ENCODE data around the gene USO1.
A peak's percentile ranks its signal among the peaks of the same experiment; 100 is the strongest.
"Not testable (repeated sequence)": the region's sequence is repeated elsewhere in the genome, so short reads cannot be mapped to it uniquely, and the experiment has no call there.

USO1 gene

GRCh38 chr4:75777589-75777988, 53.2 kb downstream of the USO1 start:
- DNase-seq (ENCODE audit: low read depth), result no peak

- DNase-seq (ENCODE audit: low read depth), result no peak
Measured at GRCh38 chr4:75779105-75779757, 54.9 kb downstream of the USO1 start.

- no peak for DNase-seq (ENCODE audit: low read depth)
Measured at GRCh38 chr4:75781305-75781704, 56.9 kb downstream of the USO1 start.

DNA sequence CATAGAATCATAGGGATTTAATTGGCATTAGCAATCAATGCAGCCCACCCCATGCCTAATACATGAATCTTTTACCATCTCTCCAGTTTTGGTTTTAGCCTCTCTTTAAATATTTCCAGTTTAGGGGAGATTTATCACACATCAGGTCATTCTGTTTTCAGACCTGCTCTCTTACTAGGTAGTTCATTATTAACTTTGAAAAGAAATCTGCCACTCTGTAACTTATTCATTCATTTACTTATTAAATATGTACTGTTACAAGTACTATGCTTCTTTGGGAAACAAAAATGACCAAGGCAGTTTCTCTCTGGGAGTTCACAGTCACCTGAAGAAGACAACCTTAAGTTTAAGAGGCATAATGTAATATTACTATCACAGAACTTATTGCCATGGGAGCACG, 62.1 kb downstream of the USO1 start:
- no peak for DNase-seq (ENCODE audit: low read depth)

GRCh38 chr4:75786938-75787337, 62.6 kb downstream of the USO1 start:
- DNase-seq (ENCODE audit: low read depth), result no peak

GRCh38 chr4:75790024-75790423, 65.6 kb downstream of the USO1 start:
- no peak for DNase-seq (ENCODE audit: low read depth)

DNA sequence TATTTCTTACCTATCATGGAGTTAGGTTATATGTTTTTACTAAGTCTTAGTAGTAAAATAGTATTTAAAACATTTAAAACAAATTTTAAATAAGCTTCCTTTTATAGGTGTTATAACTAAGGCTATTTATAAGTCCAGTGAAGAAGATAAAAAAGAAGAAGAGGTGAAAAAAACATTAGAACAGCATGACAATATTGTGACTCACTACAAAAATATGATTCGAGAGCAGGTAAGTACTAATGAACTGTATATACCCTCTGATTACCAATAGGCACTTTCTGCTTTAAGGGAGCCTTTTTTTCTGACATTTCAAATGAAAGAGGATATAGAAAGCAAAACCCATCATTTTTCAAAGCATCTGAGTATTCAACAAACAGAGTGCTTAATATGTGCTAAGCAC, 76.6 kb downstream of the USO1 start:
- DNase-seq (ENCODE audit: low read depth), result no peak

GRCh38 chr4:75806035-75806434, 81.7 kb downstream of the USO1 start:
- not testable (repeated sequence) for DNase-seq (ENCODE audit: low read depth)

DNA sequence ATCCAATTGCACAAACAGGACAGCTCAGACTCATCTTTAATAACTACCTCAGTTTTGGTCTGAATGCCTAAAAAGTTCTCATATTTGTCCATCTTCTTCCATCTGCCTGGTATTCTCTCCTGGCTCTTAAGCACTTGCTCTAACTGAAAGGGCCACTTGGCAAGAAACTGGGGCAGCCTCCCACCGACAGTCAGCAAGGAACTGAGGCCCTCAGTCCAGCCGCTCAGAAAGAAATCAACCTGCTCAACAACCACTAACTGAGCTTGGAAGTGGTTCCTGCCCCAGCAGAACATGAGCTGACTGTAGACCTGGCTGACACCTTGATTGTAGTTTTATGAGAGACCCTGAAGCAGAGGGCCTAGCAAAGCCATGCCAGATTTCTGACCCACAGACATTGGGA, 93.5 kb downstream of the USO1 start:
- DNase-seq (ENCODE audit: low read depth), result no peak

GRCh38 chr4:75819121-75819520, 94.7 kb downstream of the USO1 start:
- DNase-seq (ENCODE audit: low read depth), result no peak

DNA sequence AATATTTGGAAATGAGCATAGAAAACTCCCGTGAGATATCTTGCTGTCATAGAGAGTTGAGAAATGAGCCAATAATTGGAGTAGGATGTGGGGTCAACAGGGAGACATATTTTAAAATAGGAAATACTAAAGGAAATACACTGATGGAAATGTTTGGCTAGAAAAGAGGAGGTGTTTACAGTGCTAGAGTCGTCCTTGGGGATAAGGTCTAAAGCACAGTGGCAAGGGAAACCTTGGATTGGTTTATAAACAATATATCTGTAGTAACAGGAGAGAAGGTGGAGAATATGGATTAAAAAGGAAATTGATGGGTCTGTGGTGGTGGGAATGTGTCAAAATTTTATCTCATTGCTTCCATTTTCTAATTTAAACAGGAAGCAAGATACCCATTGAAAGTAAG, 95.8 kb downstream of the USO1 start:
- no peak for DNase-seq (ENCODE audit: low read depth)

GRCh38 chr4:75820676-75821075, 96.3 kb downstream of the USO1 start:
- no peak for DNase-seq (ENCODE audit: low read depth)

DNA sequence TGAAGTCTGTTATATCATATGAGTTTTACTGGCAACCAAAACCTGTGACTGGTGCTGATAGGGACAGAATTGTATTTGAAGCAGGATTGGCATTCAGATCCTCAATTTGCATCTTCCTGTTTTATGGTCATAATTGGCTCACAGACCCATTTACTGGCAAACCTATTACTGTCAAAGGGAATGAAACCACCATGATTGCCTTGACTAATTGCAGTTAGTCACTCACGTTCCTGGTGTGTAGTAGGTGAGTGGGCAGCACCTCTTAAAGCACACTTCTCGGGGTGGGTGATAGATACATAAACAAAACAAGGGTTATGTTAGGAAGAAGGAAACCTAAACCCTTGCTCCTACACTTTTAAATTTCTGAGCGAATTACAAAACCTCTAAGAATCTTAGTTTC, 96.8 kb downstream of the USO1 start:
- no peak for DNase-seq (ENCODE audit: low read depth)

DNA sequence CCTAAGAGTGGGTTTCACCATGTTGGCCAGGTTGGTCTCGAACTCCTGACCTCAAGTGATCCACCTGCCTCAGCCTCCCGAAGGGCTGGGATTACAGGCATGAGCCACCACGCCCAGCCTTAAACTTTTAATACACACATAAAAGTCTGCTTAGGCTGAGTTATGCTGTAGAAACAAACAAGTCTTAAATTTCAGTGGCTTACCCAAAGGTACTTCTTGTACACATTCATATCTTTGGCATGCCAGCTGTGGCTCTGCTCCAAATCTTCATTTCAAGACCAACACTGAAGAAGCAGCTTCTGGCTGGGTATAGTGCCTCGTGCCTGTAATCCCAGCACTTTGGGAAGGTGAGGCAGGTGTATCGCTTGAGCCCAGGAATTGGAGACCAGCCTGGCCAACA, 97.6 kb downstream of the USO1 start:
- no peak for DNase-seq (ENCODE audit: low read depth)

GRCh38 chr4:75822416-75822815, 98.0 kb downstream of the USO1 start:
- DNase-seq (ENCODE audit: low read depth), result no peak

GRCh38 chr4:75823812-75824211, 99.4 kb downstream of the USO1 start:
- no peak for DNase-seq (ENCODE audit: low read depth)

DNA sequence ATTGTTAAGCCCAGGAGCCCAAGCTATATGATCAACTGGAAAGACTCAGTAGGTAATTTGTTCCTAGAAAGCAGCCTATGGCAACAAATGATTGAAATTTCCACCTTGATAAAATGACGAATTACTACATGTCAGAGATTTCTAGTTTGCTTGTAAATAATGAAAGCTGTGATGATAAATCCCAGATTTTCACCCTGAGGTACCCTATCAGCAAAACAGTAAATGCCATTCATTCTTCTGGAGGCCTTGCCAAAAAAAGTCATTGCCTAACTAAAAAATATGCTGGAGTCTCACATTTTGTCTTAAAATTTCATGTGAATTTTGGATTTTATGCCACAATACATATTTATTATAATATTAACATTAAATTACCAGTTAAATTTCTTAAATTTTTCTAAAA, 106.5 kb downstream of the USO1 start:
- no peak for DNase-seq (ENCODE audit: low read depth)

DNA sequence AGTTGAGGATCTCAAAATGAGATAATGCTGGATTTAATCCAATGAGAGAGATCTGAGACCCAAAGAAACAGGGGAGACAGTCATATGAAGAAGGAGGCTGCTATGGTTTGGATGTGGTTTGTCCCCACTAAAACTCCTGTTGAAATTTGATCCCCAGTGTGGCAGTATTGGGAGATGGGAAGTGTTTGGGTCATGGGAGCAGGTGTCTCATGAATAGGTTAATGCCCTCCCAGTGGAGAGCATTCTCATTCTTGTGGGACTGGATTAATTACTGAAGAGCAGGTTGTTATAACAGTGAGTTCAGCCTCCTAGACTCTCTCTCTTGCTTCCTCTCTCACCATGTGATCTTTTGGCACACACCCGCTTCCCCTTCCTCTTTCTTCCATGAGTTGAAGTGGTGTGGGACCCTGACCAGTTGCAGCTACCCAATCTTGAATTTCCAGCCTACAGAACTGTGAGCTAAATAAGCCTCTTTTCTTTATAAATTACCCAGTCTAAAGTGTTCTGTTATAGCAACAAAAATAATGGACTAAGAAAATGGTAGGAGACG, 107.6 kb downstream of the USO1 start:
- no peak for DNase-seq (ENCODE audit: low read depth)

DNA sequence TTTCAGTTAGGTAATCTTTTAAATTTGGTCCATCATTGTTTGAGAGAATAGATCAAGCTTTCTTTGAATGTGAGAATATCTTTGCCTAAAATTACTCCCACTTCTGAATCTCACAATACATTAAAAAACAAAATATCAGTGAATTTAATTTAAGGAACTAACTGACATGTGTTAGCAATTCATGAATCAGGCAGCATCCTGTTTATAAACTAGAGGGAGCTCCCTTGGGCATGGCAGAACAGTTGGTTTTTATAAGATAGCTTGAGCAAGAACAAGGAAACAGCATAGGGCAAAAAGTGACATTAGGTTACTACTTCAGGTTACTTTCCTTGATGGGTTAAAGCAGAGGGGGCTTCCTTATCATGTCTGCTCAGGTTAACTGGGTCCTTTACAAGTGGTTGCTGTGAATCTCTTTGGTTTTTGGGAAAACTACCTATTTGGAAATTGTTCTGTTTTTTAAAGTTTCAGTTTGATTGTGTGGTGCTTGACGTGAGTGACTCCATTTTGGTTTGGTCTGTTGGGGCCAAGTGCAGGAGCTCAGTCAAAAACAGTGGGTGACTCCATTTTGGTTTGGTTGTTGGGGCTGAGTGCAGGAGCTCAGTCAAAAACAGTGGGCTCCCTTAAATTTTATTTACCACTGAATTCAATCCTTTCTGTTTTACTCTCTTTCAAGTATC, 109.9 kb downstream of the USO1 start:
- no peak for DNase-seq (ENCODE audit: low read depth)

GRCh38 chr4:75834772-75835154, 110.4 kb downstream of the USO1 start:
- DNase-seq (ENCODE audit: low read depth), result no peak

- DNase-seq (ENCODE audit: low read depth), result no peak
Measured at GRCh38 chr4:75841641-75842520, 117.5 kb downstream of the USO1 start.

- DNase-seq (ENCODE audit: low read depth), result no peak
Measured at GRCh38 chr4:75843596-75843995, 119.2 kb downstream of the USO1 start.

DNA sequence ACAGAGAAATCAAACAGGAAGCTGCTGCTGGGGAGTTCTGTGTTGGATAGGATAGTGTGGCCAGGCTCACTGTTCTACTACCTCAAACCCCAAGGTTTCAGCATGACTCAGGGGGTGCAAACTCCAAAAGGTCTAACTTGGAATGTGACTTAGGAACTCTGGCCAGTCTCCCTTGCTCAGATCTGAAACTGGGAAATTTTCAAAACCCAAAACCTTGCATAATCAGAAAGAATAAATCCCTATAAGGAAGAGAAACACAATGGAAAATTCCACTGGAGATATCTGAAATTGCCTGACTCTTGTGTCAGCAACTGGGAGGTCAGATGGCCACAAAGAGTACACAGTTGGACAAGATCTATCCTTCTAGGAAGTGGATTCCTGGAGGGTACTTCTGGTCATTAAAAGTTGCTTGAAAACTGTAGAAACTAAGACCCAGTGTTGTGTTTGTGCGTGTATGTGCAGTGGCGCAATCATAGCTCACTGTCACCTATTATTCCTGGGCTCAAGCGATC, 119.8 kb downstream of the USO1 start:
- peak; percentile 73 for DNase-seq (ENCODE audit: low read depth)

Measured in GM04504 (cell line).